CD4-positive, alpha-beta T cell treated with Interleukin-15 for 4 hours (primary cell): ENCODE measurements around the gene NKD1.

Source experiments
- DNase-seq: peaks from one replicate; pipeline ENCODE4 v3.0.0-alpha.2; 2020; ENCODE audit warnings: low spot score

NKD1 gene

GRCh38 chr16:50696126-50696525, 147.9 kb downstream of the NKD1 start:
- no peak for DNase-seq

GRCh38 chr16:50696575-50697420, 148.6 kb downstream of the NKD1 start:
- peak; percentile 69 for DNase-seq

- DNase-seq, result no peak
Observed at GRCh38 chr16:50697421-50697715, 149.2 kb downstream of the NKD1 start.

DNA sequence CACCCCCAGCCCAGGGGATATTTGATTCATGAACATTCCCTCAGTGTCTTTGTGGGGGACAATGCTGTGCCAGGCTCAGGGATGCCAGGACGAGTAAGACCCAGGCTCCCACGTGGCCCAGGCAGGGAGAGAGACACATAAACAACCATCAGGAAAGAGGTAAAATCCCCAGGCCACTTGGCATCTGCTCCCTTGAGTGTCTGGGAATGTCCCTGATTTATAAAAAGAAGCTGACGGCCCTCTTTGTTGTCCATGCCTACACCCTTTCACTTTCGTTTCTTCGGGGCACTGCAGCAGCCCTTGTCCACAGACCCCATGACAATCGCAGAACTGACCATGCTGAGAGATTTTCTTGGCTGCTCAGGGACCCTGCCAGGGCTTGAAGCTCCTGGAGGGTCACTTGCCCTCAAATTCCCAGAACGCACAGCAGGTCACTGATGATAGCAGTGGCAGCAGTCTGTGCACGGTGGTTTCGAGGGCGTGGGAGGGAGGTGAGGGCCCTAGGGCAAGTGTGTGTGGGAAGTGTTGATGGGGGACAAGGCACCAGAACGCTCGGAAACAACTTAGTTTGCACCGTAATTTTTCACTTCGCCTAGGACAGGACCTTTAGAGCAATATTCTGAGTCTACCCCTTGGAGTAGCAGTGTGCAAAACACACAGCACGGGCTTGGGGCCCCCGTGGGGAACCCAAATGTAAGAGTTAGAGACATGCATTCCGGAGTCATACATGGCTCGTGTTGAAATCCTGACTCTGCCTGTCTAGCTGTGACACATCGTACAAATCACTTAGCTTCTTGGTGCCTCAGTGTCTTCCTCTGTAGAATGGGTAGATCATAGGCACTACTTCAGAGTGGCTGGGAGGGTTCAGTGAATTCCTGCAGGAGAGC, 149.9 kb downstream of the NKD1 start:
- DNase-seq, result peak; percentile 44
